Memory B cell (primary cell): ENCODE measurements around the gene GABRA5.

Source experiments
- ATAC-seq: fragments of 150-1000 bp; cut with Tn5 transposase; 2 replicates; pipeline ENCODE4 v1.10.0; 2021; ENCODE audit warnings: low read depth, mild to moderate bottlenecking, moderate library complexity
- DNase-seq, 2 donors: peaks; one replicate each; pipeline ENCODE4 v3.0.0; 2022; ENCODE audit warnings: low spot score in 2 of 2
- H3K27ac Mint-ChIP-seq: one replicate; pipeline ENCODE4 v1.8.0; 2022; ENCODE audit warnings: mild to moderate bottlenecking, moderate library complexity, mixed read lengths
- H3K27me3 Mint-ChIP-seq: one replicate; pipeline ENCODE4 v1.8.0; 2022; ENCODE audit warnings: mixed read lengths
- H3K36me3 Mint-ChIP-seq: one replicate; pipeline ENCODE4 v1.8.0; 2022; ENCODE audit warnings: mild to moderate bottlenecking, mixed read lengths
- H3K4me1 Mint-ChIP-seq: one replicate; pipeline ENCODE4 v1.8.0; 2022; ENCODE audit warnings: mixed read lengths
- H3K4me3 Mint-ChIP-seq: one replicate; pipeline ENCODE4 v1.8.0; 2022; ENCODE audit warnings: mild to moderate bottlenecking, moderate library complexity, mixed read lengths
- H3K9me3 Mint-ChIP-seq: one replicate; pipeline ENCODE4 v1.8.0; 2022; ENCODE audit warnings: mixed read lengths

GABRA5 gene

GRCh38 chr15:26971271-26972018, 104.6 kb downstream of the GABRA5 start:
- ATAC-seq = no peak
- Mint-ChIP-seq H3K27me3 (peaks cover 1% of the 10 kb centered on the region), H3K4me3 (no peak overlapping the region), H3K27ac (no peak overlapping the region), H3K4me1 (no peaks in the 10 kb centered on the region), H3K36me3 (no peaks in the 10 kb centered on the region), H3K9me3 (peaks cover 2% of the 10 kb centered on the region)
- no peak for DNase-seq

GRCh38 chr15:26972636-26973035, 105.8 kb downstream of the GABRA5 start:
- ATAC-seq = no peak
- H3K27ac Mint-ChIP-seq = no peak overlapping the region
- H3K9me3 Mint-ChIP-seq = peaks cover 3% of the 10 kb centered on the region
- H3K4me3 Mint-ChIP-seq = no peak overlapping the region
- peaks cover 1% of the 10 kb centered on the region for H3K27me3 Mint-ChIP-seq
- no peaks in the 10 kb centered on the region for H3K36me3 Mint-ChIP-seq
- no peak for DNase-seq
- no peaks in the 10 kb centered on the region for H3K4me1 Mint-ChIP-seq

GRCh38 chr15:26974120-26974780, 107.4 kb downstream of the GABRA5 start:
- no peak for ATAC-seq
- no peaks in the 10 kb centered on the region for H3K4me1 Mint-ChIP-seq
- H3K9me3 Mint-ChIP-seq = peaks cover 3% of the 10 kb centered on the region
- DNase-seq = no peak
- H3K4me3 Mint-ChIP-seq = no peak overlapping the region
- H3K27me3 Mint-ChIP-seq = peaks cover 1% of the 10 kb centered on the region
- H3K27ac Mint-ChIP-seq = no peak overlapping the region
- H3K36me3 Mint-ChIP-seq = no peaks in the 10 kb centered on the region

GRCh38 chr15:26981492-26981891, 114.6 kb downstream of the GABRA5 start:
- no peaks in the 10 kb centered on the region for H3K27me3 Mint-ChIP-seq
- no peak overlapping the region for H3K27ac Mint-ChIP-seq
- no peak overlapping the region for H3K4me3 Mint-ChIP-seq
- no peaks in the 10 kb centered on the region for H3K36me3 Mint-ChIP-seq
- H3K9me3 Mint-ChIP-seq = peaks cover 4% of the 10 kb centered on the region
- no peak for DNase-seq
- ATAC-seq = no peak
- no peaks in the 10 kb centered on the region for H3K4me1 Mint-ChIP-seq

GRCh38 chr15:26983822-26984221, 117.0 kb downstream of the GABRA5 start:
- Mint-ChIP-seq H3K4me3 (no peak overlapping the region), H3K4me1 (no peaks in the 10 kb centered on the region), H3K27ac (no peak overlapping the region), H3K36me3 (no peaks in the 10 kb centered on the region), H3K9me3 (peaks cover 2% of the 10 kb centered on the region), H3K27me3 (no peaks in the 10 kb centered on the region)
- DNase-seq (no peak), ATAC-seq (no peak)

- DNase-seq (no peak), ATAC-seq (no peak)
- no peak overlapping the region for H3K4me3 Mint-ChIP-seq
- H3K27ac Mint-ChIP-seq = no peak overlapping the region
- H3K4me1 Mint-ChIP-seq = no peaks in the 10 kb centered on the region
- no peaks in the 10 kb centered on the region for H3K27me3 Mint-ChIP-seq
- H3K9me3 Mint-ChIP-seq = peaks cover 5% of the 10 kb centered on the region
- H3K36me3 Mint-ChIP-seq = no peaks in the 10 kb centered on the region
Measured at GRCh38 chr15:26985050-26985449, 118.2 kb downstream of the GABRA5 start.

GRCh38 chr15:26996250-26996649, 129.4 kb downstream of the GABRA5 start:
- Mint-ChIP-seq H3K4me3 (no peak overlapping the region), H3K27me3 (no peaks in the 10 kb centered on the region), H3K9me3 (peaks cover 8% of the 10 kb centered on the region), H3K27ac (no peak overlapping the region), H3K4me1 (no peaks in the 10 kb centered on the region), H3K36me3 (no peaks in the 10 kb centered on the region)
- no peak for DNase-seq
- no peak for ATAC-seq
